ENCODE data around the gene RPS6KA5. TPM values are rescaled to one million over a fixed set of nuclear protein-coding genes. Genes with fewer than 3 reads are reported as not detected.

The RPS6KA5 gene
- total and polyA plus RNA-seq, 2 donors (not counting 1 experiment from before 2014, with no cell fraction given): 6.0 to 34.6 TPM

- no peaks in the 10 kb centered on the region for H3K27me3 ChIP-seq (replicated peaks in 1 of 4; ENCODE audit: control extremely low read depth in 1 of 4, control insufficient read depth in 3 of 4, insufficient read depth in 4 of 4, low read length in 3 of 4)
- Mint-ChIP-seq H3K27ac (no peak overlapping the region), H3K27me3 (no peaks in the 10 kb centered on the region), H3K9me3 (ENCODE audit: insufficient read depth) (no peaks in the 10 kb centered on the region), H3K4me1 (peaks cover 4% of the 10 kb centered on the region), H3K4me3 (no peak overlapping the region)
- no peak overlapping the region for H3K4me2 ChIP-seq (replicated peaks; ENCODE audit: low read depth, low read length, poor library complexity, severe bottlenecking)
- DNase-seq (no peak), ATAC-seq (ENCODE audit: low read depth) (no peak)
- 88% methylated on average over 5 of the region's 6 CpGs for WGBS (ENCODE audit: insufficient coverage)
- no peak overlapping the region for H3K9ac ChIP-seq (ENCODE audit: low read length)
- CTCF ChIA-PET: no interaction called here
- POLR2A ChIA-PET: no interaction called here
- peaks cover 2% of the 10 kb centered on the region for H3K79me2 ChIP-seq (ENCODE audit: control insufficient read depth, insufficient read depth, low read length)
- TF ChIP-seq EZH2 (IDR thresholded peaks at IDR 0.05; ENCODE audit: borderline replicate concordance, insufficient read depth, low read depth, low read length, poor library complexity, severe bottlenecking) (no peak), CTCF (IDR thresholded peaks at IDR 0.05) (no peak)
- peaks cover 0 to 3% of the 10 kb centered on the region in 2 donors for H3K4me1 ChIP-seq (ENCODE audit: control insufficient read depth in 2 of 2, insufficient read depth in 2 of 2, low read length in 2 of 2)
- H3K4me3 ChIP-seq (ENCODE audit: control extremely low read depth in 1 of 5, extremely low read depth in 1 of 5, insufficient read depth in 1 of 5, low read depth in 2 of 5, low read length in 4 of 5): no peak overlapping the region
- intact Hi-C loops (cut with micrococcal nuclease): no loop called here
- no peak overlapping the region for H3K27ac ChIP-seq (ENCODE audit: low read length in 2 of 2)
- H3K36me3 ChIP-seq (replicated peaks in 1 of 2; ENCODE audit: control extremely low read depth in 1 of 2, control insufficient read depth in 1 of 2, extremely low read depth in 1 of 2, insufficient read depth in 2 of 2, low read length in 1 of 2): no peaks in the 10 kb centered on the region
- no peaks in the 10 kb centered on the region for H4K20me1 ChIP-seq (ENCODE audit: control insufficient read depth, insufficient read depth, low read length, poor library complexity, severe bottlenecking)
- no peaks in the 10 kb centered on the region for H3K9me3 ChIP-seq (ENCODE audit: control extremely low read depth in 1 of 3, control insufficient read depth in 2 of 3, insufficient read depth in 1 of 3, low read length in 2 of 3)
- H2AFZ ChIP-seq (ENCODE audit: insufficient read depth, low read depth, low read length, poor library complexity, severe bottlenecking): no peak overlapping the region
These were observed 19.6 kb upstream of the RPS6KA5 start for GRCh38 chr14:91080071-91080470.

GRCh38 chr14:91078095-91078737 is 17.8 kb upstream of the RPS6KA5 start:
- H3K4me2 ChIP-seq (replicated peaks; ENCODE audit: low read depth, low read length, poor library complexity, severe bottlenecking): no peak overlapping the region
- no peak overlapping the region for H3K27ac Mint-ChIP-seq
- ChIA-PET POLR2A (no interaction called here), CTCF (interaction anchor here (1.2 kb wide), 1 partner anchor 85 kb away, joined by 3 read pairs; no protein-coding TSS in a partner anchor)
- H3K27ac ChIP-seq (ENCODE audit: low read length in 2 of 2): no peak overlapping the region
- peaks cover 4% of the 10 kb centered on the region for H3K4me1 Mint-ChIP-seq
- H3K27me3 ChIP-seq (replicated peaks in 1 of 4; ENCODE audit: control extremely low read depth in 1 of 4, control insufficient read depth in 3 of 4, insufficient read depth in 4 of 4, low read length in 3 of 4): no peaks in the 10 kb centered on the region
- H3K9me3 Mint-ChIP-seq (ENCODE audit: insufficient read depth): no peaks in the 10 kb centered on the region
- TF ChIP-seq CTCF (IDR thresholded peaks at IDR 0.05) (no peak), EZH2 (IDR thresholded peaks at IDR 0.05; ENCODE audit: borderline replicate concordance, insufficient read depth, low read depth, low read length, poor library complexity, severe bottlenecking) (no peak)
- H3K27me3 Mint-ChIP-seq: no peaks in the 10 kb centered on the region
- H3K79me2 ChIP-seq (ENCODE audit: control insufficient read depth, insufficient read depth, low read length): no peaks in the 10 kb centered on the region
- H3K4me3 Mint-ChIP-seq: no peak overlapping the region
- DNase-seq: no peak
- H3K9me3 ChIP-seq (ENCODE audit: control extremely low read depth in 1 of 3, control insufficient read depth in 2 of 3, insufficient read depth in 1 of 3, low read length in 2 of 3): no peaks in the 10 kb centered on the region
- no peaks in the 10 kb centered on the region for H4K20me1 ChIP-seq (ENCODE audit: control insufficient read depth, insufficient read depth, low read length, poor library complexity, severe bottlenecking)
- H2AFZ ChIP-seq (ENCODE audit: insufficient read depth, low read depth, low read length, poor library complexity, severe bottlenecking): peak overlapping the region; percentile 49
- no peaks in the 10 kb centered on the region for H3K36me3 ChIP-seq (replicated peaks in 1 of 2; ENCODE audit: control extremely low read depth in 1 of 2, control insufficient read depth in 1 of 2, extremely low read depth in 1 of 2, insufficient read depth in 2 of 2, low read length in 1 of 2)
- peaks cover 0 to 3% of the 10 kb centered on the region in 2 donors for H3K4me1 ChIP-seq (ENCODE audit: control insufficient read depth in 2 of 2, insufficient read depth in 2 of 2, low read length in 2 of 2)
- no peak overlapping the region for H3K4me3 ChIP-seq (ENCODE audit: control extremely low read depth in 1 of 5, extremely low read depth in 1 of 5, insufficient read depth in 1 of 5, low read depth in 2 of 5, low read length in 4 of 5)
- intact Hi-C loops (cut with micrococcal nuclease): loop anchor here (5.0 kb wide), 1 partner anchor 166 kb away; no protein-coding TSS in a partner anchor
- ATAC-seq (ENCODE audit: low read depth): no peak
- WGBS (ENCODE audit: insufficient coverage): 82% methylated on average over 6 of the region's 9 CpGs
- no peak overlapping the region for H3K9ac ChIP-seq (ENCODE audit: low read length)
